Measurements from ENCODE around the gene VMO1. TPM values are rescaled to one million over a fixed set of nuclear protein-coding genes. Genes with fewer than 3 reads are reported as not detected.

Gene VMO1
- total RNA-seq, 6 donors from 2014 or later: 3.1 to 28.8 (median 13.4) TPM; not detected in 1

- 0% methylated on average over 70 of the region's 100 CpGs; no CpG with 5 or more reads in 1 of the 2 donors for WGBS, 2 donors
- Histone ChIP-seq H3K4me3 (peak within 1 kb of the TSS; percentile 62 to 94 (median 74)), H3K4me1 (peaks cover 9 to 24% (median 20%) of the 10 kb centered on the region in 4 donors), H3K36me3 (peaks cover 0 to 6% (median 0%) of the 10 kb centered on the region in 4 donors), H3K27me3 (no peaks in the 10 kb centered on the region), H3K27ac (peak within 1 kb of the TSS; percentile 82 to 94 (median 85)), H3K9me3 (no peaks in the 10 kb centered on the region)
- DNase-seq (peak; percentile 78 to 95), ATAC-seq (ENCODE audit: low FRiP score in 2 of 2) (peak; percentile 58 to 78)
- TF ChIP-seq EP300 (IDR thresholded peaks at IDR 0.05) (no peak), POLR2A (IDR thresholded peaks at IDR 0.05) (peak in 3 of 4 donors; percentile 19 to 85 (median 56)), CTCF (IDR thresholded peaks at IDR 0.05) (no peak)
Measured at GRCh38 chr17:4739122-4740024, 46.8 kb downstream of the VMO1 start, which contains the start of the genes CXCL16 and ZMYND15. Gene CXCL16 (minus strand): TSS chr17:4739928. CDS start chr17:4739339, 589 bp downstream. Gene ZMYND15 (plus strand): TSS chr17:4739833. CDS start chr17:4740549, 716 bp downstream.

DNA sequence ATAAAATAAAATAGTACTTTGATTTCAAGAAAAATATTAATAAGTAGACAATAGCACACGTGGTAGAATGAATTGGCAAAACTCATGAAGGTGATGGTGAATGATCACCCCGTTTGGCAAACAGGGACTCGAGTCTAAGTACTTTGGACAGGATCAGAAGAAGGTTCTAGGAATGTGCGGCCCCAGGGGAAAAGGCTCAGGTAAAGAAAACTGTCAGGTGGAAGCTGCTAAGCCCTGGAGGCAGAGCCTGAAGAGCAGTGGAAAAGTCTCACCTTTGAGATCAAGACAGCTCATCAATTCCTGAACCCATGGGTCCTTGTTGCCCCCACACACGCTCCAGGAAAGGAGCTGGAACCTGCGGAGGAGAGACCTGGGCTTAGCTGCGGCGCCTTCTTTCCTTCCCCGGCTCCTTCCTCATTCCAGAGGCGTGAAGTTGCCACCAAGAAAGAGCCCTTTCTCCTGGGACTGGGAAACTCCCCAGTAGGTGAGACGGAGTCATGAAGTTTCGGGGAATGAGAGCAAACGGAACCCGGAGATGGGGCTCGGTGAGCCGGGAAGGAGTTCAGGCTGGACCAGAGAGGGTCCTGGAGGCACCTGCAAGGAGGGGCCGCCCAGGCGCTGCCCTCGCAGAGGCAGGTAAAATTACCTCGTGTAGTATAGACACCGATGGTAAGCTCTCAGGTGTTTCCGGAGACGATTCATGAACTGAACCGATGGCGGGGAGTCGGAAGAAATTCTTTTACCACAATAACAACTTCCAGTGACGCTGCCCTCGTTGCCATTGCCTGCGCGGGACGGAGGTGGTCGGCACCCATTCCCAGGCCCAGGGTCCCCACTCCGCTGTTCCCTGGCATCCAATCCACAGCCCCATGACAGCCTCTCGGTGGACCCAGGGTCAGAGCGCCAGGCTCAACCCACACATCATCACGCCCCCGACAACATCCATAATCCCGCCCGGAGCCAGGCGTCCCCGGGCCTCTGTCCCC, 47.7 kb downstream of the VMO1 start:
- TF ChIP-seq EP300 (IDR thresholded peaks at IDR 0.05): no peak
- TF ChIP-seq POLR2AphosphoS5 (IDR thresholded peaks at IDR 0.05): peak in 1 of 2 donors; percentile 58
- no peak for TF ChIP-seq CTCF (IDR thresholded peaks at IDR 0.05)
- peak in 2 of 4 donors; percentile 47 to 62 for TF ChIP-seq POLR2A (IDR thresholded peaks at IDR 0.05)
- peak overlapping the region; percentile 82 to 94 (median 85) for H3K27ac ChIP-seq
- H3K9me3 ChIP-seq: no peaks in the 10 kb centered on the region
- H3K4me3 ChIP-seq: peak overlapping the region; percentile 62 to 94 (median 74)
- H3K4me1 ChIP-seq: peaks cover 9 to 24% (median 20%) of the 10 kb centered on the region in 4 donors
- ATAC-seq (ENCODE audit: low FRiP score in 2 of 2) (peak; percentile 16 to 63), DNase-seq (peak in 1 of 2 donors; percentile 77)
- WGBS, 2 donors: 13 to 24% methylated on average over 26 to 36 of the region's 41 CpGs
- H3K27me3 ChIP-seq: no peaks in the 10 kb centered on the region
- H3K36me3 ChIP-seq: peaks cover 0 to 11% (median 4%) of the 10 kb centered on the region in 4 donors

DNA sequence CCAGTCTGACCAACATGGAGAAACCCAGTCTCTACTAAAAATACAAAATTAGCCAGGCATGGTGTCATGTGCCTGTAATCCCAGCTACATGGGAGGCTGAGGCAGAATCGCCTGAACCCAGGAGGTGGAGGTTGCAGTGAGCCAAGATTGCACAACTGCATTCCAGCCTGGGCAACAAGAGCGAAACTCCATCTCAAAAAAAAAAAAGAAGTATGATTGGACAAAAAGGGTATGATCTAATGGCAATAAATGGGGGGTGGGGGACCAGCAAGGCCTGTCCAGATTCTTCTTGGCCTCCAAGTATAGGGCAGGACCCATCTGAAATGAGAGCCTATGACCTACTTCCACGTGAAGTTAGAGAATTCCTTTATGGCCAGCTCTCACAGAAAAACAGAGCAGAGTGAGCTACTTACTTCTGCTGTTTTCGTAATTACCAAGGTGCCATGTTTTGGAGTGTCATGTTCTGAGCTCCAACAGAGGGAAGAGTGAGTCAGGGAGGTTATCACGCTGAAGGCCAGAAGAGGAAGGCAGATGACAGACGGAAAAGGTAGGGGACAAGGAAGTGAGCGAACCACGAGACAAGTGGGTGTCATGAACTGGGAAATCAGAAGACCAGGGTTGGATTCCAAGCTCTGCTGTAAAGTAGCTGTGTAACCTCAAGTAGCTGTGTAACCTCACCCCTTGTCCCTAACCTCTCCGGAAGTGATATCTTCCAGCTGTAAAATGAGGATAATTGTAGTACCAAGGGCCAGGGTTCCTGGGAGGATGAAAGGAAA, 50.1 kb downstream of the VMO1 start:
- peak; percentile 72 to 77 for TF ChIP-seq POLR2AphosphoS5 (IDR thresholded peaks at IDR 0.05)
- TF ChIP-seq POLR2A (IDR thresholded peaks at IDR 0.05): peak in 1 of 4 donors; percentile 50
- peak in 2 of 4 donors; percentile 67 to 83 for TF ChIP-seq EP300 (IDR thresholded peaks at IDR 0.05)
- no peak for TF ChIP-seq CTCF (IDR thresholded peaks at IDR 0.05)
- ATAC-seq (ENCODE audit: low FRiP score in 2 of 2) (peak in 1 of 2 donors; percentile 19), DNase-seq (peak in 1 of 2 donors; percentile 78)
- WGBS, 2 donors: 49 to 58% methylated on average over 9 of the region's 9 CpGs
- Histone ChIP-seq H3K36me3 (peaks cover 0 to 17% (median 9%) of the 10 kb centered on the region in 4 donors), H3K27ac (peak overlapping the region; percentile 42 to 80 (median 62)), H3K27me3 (no peaks in the 10 kb centered on the region), H3K4me1 (peaks cover 17 to 37% (median 32%) of the 10 kb centered on the region in 4 donors), H3K4me3 (no peak overlapping the region), H3K9me3 (no peaks in the 10 kb centered on the region)

Other genes starting within 250 kb of the VMO1 start
- 100 to 1,000 TPM in 1 of 6 donors, 10 to 100 TPM in 5; 45.2 to 151 (median 57.3) TPM for gene MYBBP1A, start 231.0 kb downstream of the VMO1 start, total RNA-seq
- 10 to 100 TPM in 3 of 6 donors, 1 to 10 TPM in 3; 3.8 to 18.7 (median 9.7) TPM for gene GGT6, start 225.8 kb downstream of the VMO1 start, total RNA-seq
- gene SMTNL2, start 201.8 kb downstream of the VMO1 start, total RNA-seq: 1 to 10 TPM in 5 of 6 donors, under 1 TPM in 1; 0.49 to 7.3 (median 3.6) TPM
- gene ALOX15, start 144.7 kb downstream of the VMO1 start, total RNA-seq: 10 to 100 TPM in 3 of 6 donors, 1 to 10 TPM in 3; 2.4 to 26.0 (median 10.0) TPM
- 10 to 100 TPM; 14.6 to 67.1 (median 34.2) TPM for gene PELP1, start 82.2 kb downstream of the VMO1 start, total RNA-seq
- gene ARRB2, start 75.7 kb downstream of the VMO1 start, total RNA-seq: 100 to 1,000 TPM in 5 of 6 donors, 10 to 100 TPM in 1; 67.3 to 336 (median 176) TPM
- gene MED11, start 54.9 kb downstream of the VMO1 start, total RNA-seq: 10 to 100 TPM; 18.4 to 33.4 (median 24.2) TPM
- 10 to 100 TPM in 4 of 6 donors, 1 to 10 TPM in 2; 3.5 to 22.8 (median 11.9) TPM for gene ZMYND15, start 46.5 kb downstream of the VMO1 start, total RNA-seq
- 100 to 1,000 TPM in 3 of 6 donors, 10 to 100 TPM in 3; 62.9 to 281 (median 122) TPM for gene CXCL16, start 46.4 kb downstream of the VMO1 start, total RNA-seq
- gene TM4SF5, start 14.5 kb downstream of the VMO1 start, total RNA-seq: not detected
- gene GLTPD2, start 2.6 kb upstream of the VMO1 start, total RNA-seq: under 1 TPM in 2 of 6 donors, not detected in 4; 0.24 to 0.97 TPM
- gene PSMB6, start 9.8 kb upstream of the VMO1 start, total RNA-seq: 100 to 1,000 TPM in 4 of 6 donors, 10 to 100 TPM in 2; 44.0 to 149 (median 110) TPM
- 10 to 100 TPM; 15.0 to 51.3 (median 37.6) TPM for gene PLD2, start 20.8 kb upstream of the VMO1 start, total RNA-seq
- 100 to 1,000 TPM in 4 of 6 donors, 10 to 100 TPM in 2; 52.3 to 311 (median 136) TPM for gene MINK1, start 47.0 kb upstream of the VMO1 start, total RNA-seq
- gene C17orf107, start 113.2 kb upstream of the VMO1 start, total RNA-seq: 1 to 10 TPM; 2.6 to 6.3 (median 3.4) TPM
- gene CHRNE, start 116.7 kb upstream of the VMO1 start, total RNA-seq: 1 to 10 TPM in 3 of 6 donors, under 1 TPM in 1, not detected in 2; 0.61 to 1.7 (median 1.2) TPM
- 1 to 10 TPM in 1 of 6 donors, under 1 TPM in 4, not detected in 1; 0.23 to 1.4 (median 0.59) TPM for gene GP1BA, start 145.9 kb upstream of the VMO1 start, total RNA-seq
- 10 to 100 TPM; 37.5 to 69.2 (median 47.9) TPM for gene SLC25A11, start 153.7 kb upstream of the VMO1 start, total RNA-seq
- 100 to 1,000 TPM in 2 of 6 donors, 10 to 100 TPM in 4; 41.9 to 130 (median 72.9) TPM for gene RNF167, start 153.9 kb upstream of the VMO1 start, total RNA-seq
- gene PFN1, start 162.2 kb upstream of the VMO1 start, total RNA-seq: 100 to 1,000 TPM; 403 to 814 (median 641) TPM
- 10 to 100 TPM in 3 of 6 donors, 1 to 10 TPM in 3; 4.3 to 49.2 (median 10.6) TPM for gene ENO3, start 164.8 kb upstream of the VMO1 start, total RNA-seq
- gene SPAG7, start 181.5 kb upstream of the VMO1 start, total RNA-seq: 10 to 100 TPM; 48.2 to 66.4 (median 63.8) TPM
- gene CAMTA2, start 201.3 kb upstream of the VMO1 start, total RNA-seq: 100 to 1,000 TPM in 2 of 6 donors, 10 to 100 TPM in 4; 27.1 to 162 (median 50.8) TPM
- 10 to 100 TPM in 1 of 6 donors, 1 to 10 TPM in 5; 1.4 to 32.5 (median 3.1) TPM for gene INCA1, start 211.2 kb upstream of the VMO1 start, total RNA-seq
- 100 to 1,000 TPM; 130 to 270 (median 206) TPM for gene KIF1C, start 211.6 kb upstream of the VMO1 start, total RNA-seq
- gene SLC52A1, start 249.1 kb upstream of the VMO1 start, total RNA-seq: 1 to 10 TPM in 2 of 6 donors, under 1 TPM in 4; 0.15 to 4.0 (median 0.82) TPM

All from upper lobe of left lung (tissue), 6 donors.